ENCODE results near the gene IL36B. TPM values are rescaled to one million over a fixed set of nuclear protein-coding genes. Genes with fewer than 3 reads are reported as not detected.
"Not testable (repeated sequence)": the region's sequence is repeated elsewhere in the genome, so short reads cannot be mapped to it uniquely, and the experiment has no call there.

Gene IL36B
- not detected in 2 replicates for total RNA-seq (2014; rRNA removed; shearing (Covaris generic))
- polyA plus RNA-seq (2014; cell fraction: nucleus; rRNA removed): not detected in 2 replicates

DNA sequence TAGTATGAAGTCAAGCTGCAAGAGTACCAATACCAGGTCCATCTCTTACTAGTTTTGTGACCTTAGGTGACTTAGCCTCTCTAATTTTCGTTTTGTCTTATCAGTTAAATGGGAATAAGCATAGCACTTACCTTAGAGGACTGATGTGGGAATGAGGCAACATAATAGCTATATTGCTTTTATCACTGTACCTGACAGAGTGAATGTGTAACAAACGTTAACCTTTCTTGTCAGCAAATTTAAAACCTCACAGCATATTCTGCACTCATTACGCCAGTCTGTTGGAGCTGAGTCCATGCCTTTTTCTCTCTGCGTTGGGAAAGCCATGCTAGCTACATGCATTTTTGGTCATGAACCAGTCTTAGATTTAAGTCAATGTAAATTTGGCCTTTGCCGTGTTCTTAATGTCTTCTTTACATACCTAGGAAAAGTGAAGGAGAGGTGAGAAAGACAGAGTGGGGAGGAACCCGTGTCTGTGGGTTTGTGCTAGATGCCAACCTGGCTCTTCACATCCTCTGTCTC lies at the start of gene IL36B:
Gene IL36B (minus strand): TSS at position 472 of the 522 bp plus-strand sequence.
- no peak for DNase-seq (ENCODE audit: extremely low read depth, low read depth)

DNA sequence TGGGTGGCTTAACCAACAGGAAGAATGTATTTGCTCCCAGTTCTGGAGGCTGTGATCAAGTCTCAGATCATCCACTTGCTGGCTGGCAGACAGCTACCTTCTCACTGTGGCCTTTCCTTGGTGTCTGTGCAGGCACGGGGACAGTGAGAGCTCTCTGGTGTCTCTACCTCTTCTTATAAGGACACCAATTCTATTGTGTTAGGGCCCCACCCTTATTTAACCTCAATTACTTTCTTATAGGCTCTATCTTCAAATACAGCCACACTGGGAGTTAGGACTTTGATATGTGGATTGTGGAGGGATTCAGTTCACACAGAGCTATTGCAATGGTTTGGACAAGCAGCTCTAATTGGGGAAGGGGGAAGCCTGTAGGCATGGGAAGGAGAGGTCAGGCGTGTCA lies 49.5 kb upstream of the IL36B start:
- DNase-seq (ENCODE audit: extremely low read depth, low read depth): no peak

DNA sequence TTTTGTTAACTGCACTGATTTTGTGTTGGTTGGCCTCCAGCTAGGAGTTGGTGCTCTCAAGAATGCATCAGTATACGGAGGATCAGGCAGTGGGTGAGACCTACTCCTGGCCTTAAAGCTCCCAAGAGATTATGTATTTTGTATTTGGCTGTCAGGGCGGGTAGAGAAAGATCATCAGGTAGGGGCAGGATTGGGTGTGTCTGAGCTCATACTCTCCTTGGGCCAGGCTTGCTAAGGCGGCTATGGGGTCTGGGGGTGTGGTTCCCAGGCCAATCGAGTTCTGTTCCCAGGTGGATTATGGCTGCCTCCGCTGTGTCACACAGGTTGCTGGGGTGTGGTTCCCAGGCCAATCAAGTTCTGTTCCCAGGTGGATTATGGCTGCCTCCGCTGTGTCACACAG lies 45.9 kb upstream of the IL36B start:
- no peak for DNase-seq (ENCODE audit: extremely low read depth, low read depth)

DNA sequence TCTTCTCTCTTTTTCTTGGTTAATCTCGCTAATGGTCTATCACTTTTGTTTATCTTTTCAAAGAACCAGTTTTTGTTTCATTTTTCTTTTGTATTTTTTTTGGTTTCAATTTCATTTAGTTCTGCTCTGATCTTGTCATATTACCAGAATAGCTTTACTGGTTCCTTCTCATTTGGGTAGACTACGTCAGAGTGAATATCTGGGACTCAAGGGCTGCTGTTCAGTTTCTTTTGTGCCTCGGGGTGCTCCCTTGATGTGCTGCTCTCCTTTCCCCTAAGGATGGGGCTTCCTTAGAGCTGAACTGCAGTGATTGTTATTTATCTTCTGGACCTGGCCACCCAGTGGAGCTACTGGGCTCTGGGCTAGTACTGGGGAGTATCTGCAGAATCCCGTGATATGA lies 45.4 kb upstream of the IL36B start:
- no peak for DNase-seq (ENCODE audit: extremely low read depth, low read depth)

DNA sequence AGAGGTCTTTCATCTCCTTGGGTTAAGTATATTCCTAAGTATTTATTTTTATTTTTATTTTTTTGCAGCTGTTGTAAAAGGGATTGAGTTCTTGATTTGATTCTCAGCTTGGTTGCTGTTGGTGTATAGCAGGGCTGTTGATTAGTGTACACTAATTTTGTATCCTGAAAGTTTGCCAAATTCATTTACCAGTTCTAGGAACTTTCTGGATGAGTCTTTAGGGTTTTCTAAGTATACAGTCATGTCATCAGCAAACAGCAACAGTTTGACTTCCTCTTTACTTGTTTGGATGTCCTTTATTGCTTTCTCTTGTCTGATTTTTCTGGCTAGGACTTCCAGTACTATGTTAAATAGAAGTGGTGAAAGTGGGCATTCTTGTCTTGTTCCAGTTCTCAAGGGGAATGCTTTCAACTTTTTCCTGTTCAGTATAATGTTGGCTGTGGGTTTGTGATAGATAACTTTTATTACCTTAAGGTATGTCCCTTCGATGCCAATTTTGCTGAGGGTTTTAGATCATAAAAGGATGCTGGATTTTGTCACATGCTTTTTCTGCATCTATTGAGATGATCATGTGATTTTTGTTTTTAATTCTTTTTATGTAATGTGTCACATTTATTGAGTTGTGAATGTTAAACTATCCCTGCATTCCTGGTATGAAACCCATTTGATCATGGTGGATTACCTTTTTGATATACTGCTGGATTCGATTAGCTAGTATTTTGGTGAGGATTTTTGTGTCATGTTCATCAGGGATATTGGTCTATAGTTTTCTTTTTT lies 44.4 kb upstream of the IL36B start:
- not testable (repeated sequence) for DNase-seq (ENCODE audit: extremely low read depth, low read depth)

DNA sequence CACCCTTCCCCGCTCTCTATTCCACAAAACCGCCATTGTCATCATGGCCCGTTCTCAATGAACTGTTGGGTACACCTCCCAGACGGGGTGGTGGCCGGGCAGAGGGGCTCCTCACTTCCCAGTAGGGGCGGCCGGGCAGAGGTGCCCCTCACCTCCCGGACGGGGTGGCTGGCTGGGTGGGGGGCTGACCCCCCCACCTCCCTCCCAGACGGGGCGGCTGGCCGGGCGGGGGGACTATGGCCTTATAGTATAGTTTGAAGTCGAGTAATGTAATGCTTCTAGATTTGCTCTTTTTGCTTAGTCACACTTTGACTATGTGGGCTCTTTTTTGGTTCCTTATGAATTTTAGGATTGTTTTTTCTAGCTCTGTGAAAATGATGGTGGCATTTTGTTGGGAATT lies 43.6 kb upstream of the IL36B start:
- DNase-seq (ENCODE audit: extremely low read depth, low read depth): not testable (repeated sequence)

DNA sequence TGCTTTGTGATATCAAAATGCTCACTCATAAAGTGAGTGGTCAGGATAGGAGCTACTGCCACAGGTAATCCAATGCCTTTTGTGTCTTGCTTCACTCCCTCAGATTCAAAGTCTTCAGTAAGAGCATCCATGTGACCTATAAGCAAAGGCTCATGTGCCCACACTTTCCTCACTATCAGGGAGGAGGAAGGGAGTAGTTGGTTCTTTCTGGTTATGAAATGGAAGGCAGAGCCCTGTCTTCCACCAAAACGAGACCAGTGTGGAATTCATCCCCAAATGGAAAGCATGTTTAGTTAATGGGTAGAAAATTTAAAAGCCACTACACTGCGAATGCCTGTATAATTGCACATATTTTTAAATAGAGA lies 40.9 kb upstream of the IL36B start:
- no peak for DNase-seq (ENCODE audit: extremely low read depth, low read depth)

DNA sequence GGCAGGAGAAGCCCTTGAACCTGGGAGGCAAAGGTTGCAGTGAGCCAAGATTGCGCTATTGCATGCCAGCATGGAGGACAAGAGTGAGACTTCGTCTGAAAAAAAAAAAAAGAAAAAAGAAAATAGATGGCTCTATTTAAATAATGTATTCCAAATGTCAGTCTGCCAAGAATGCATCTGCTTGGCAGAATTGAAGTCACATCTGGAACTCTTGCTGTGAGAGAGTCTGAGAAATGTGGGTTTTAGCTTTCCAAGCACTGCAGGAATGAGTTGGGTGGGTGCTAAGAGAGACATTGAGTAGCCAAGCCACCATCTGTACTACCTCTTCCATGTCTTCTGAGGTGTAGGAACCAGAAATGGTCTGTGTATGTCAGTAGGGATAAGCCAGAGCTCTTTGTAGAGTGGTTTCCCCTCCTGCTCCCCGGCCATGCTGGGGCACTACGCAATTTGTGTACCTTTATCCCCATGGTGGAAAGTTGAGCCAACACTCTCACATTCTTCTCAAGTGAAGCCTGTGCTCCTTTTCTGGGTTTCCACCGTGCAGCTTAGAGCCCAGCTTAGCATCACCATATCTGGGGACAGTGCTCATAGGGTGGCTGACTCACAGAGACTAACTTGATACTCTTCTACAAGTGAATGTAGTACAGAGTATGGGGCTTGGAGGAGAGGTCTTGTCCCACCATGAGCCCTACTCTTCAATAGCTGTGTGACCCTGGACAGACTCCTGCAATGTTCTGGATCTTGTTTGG lies 40.4 kb upstream of the IL36B start:
- no peak for DNase-seq (ENCODE audit: extremely low read depth, low read depth)

DNA sequence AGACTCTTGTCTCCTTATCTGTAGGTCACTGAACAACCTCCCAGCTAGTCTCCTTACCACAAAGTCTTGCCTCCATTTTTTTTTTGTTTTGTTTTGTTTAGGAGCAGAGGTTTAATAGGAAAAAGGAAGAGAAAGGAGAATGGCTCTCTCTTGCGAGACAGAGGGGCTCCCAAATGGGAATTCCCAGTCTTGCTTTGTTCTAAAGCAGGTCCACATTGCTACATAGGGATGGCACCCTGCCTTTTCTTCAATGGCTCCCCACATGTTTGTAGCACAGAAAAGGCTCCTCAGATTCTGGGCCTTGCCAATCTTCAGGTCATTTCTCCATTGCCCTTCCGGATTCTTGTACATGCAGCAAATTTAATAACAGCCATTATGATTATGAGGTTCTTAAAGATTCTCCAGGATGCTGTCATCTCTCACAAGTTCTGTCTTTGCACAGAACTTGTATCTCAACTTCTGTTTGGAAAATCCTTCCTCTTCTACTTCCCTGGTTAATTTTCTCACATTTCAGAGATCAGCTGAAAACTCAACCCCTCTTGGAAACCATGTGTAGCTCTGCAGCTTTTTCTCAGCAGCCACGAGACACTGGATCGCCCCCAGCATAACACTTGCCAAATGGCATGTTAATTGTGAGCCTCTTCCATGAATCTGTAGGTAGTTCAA lies 38.7 kb upstream of the IL36B start:
- DNase-seq (ENCODE audit: extremely low read depth, low read depth): no peak

DNA sequence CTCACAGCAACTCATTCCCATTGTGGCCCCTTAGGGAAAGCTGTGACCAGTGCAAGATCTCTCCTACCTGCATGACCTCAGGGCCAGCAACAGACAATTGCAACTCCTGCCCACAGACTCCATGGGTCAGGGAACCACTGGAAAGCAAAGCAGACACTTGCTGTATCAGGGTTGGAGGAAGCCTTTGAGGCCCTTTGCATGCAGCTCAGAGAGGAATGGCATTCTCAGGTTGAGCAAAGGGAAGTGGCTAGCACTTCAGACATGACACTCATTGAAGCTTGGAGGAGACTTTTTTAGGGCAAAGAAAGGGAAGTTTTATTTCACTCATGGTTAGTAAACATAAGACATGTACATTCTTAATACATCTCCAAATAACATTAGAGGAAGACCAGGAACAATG lies 37.2 kb upstream of the IL36B start:
- no peak for DNase-seq (ENCODE audit: extremely low read depth, low read depth)

DNA sequence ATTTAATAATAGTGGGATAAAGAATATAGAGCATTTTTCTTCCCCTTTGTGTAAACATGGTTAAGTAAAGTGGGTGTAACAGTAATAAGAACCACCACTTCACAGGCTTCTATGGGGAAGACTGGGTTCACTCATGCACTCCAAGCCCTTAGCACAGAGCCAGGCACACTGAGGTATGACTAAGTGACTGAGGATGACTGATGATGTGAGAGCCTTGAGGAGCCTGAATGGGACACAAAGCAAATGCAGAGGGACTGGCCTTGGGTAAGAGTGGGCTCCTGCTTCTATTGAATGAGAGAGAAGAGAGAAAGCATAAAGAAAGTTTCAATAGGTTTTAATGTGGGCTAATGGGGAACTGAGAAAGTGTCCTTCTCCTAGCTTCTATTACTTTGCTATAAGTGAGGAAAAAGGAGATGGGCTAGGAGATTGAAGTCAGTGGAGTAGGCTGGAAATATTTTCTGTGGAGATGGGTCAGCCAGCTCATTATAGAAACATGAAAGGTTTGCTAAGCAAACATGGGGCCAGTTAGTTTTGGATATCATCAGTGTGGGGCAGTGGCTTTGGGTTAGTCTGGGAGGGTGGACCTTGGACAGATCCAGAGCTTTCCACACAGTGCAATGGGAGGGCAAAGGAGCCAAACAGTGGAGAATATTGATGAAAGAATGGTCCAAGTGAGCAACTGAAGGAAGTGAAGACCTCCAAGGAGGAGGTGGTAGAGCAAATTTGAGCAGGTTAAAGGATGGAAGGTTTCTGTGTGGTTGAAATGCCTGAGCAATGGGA lies 35.7 kb upstream of the IL36B start:
- no peak for DNase-seq (ENCODE audit: extremely low read depth, low read depth)

DNA sequence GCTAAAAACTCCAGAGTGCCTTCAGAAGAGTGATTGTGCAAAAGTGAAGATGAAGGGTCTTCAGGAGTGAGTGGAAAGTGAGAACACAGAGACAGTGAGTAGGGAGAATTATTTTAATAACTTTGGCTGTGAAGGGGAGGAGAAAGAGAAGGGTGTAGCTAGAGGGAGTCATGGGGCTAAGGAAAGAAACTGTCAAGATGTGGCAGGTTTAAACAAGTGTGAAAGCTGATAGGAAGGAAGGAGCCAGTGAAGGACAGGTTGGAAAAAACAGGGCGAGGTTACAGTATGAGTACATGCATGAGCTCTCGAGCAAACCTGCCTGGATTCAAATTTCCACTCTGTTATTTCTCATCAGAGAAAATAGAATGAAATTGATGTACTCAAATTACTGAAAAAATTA lies 32.9 kb upstream of the IL36B start:
- DNase-seq (ENCODE audit: extremely low read depth, low read depth): no peak

DNA sequence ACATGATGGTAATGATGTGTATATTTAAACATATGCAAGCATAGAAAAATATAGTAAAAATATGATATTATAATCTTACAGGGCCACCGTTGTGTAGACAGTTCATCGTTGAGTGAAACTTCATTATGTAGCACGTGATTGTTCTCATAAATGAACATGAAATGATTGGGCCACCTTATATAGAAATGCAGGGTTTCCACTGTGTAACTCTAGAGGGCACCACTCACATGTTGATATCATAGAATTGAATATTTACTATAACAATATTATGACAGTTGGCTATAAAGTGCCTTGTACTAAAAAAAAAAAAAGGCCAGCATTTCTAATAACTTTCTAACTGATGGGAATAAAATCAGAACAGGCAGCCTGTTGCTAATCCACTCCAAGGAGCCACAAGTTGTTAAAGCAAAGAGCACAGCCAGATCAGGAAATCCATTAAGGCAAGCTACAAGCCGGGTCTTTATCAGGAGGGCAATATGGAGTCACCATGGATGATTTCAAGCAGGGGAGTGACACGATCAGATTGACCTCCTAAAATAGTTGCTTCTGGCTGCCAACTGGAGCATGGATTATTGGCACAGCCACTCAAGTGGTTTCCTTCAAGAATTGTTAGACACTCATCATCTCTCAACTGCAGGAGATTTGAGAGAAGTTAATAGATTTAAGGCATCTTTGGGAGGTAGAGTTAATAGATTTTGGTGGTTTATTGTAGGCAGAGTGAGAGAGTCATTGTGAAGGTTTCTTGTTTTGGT lies 31.8 kb upstream of the IL36B start:
- no peak for DNase-seq (ENCODE audit: extremely low read depth, low read depth)

DNA sequence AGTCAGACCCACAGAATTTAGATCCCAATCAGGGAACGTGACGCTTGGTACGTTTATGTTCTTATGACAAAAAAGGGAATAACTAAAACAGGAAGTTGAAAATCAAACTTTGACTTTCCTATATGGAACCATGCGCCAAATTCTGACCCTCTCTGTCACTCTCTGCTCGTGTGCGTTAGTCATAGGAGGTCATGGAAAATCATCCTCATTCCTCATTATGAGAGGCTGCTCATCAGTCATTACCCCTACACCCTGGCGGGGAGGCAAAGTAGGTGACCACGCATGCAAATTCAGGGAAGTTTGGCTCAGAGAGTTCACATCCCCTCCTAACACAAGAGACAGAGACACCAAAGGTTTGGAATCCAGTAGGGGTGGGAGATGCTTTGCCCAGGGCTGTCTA lies 30.6 kb upstream of the IL36B start:
- DNase-seq (ENCODE audit: extremely low read depth, low read depth): no peak

DNA sequence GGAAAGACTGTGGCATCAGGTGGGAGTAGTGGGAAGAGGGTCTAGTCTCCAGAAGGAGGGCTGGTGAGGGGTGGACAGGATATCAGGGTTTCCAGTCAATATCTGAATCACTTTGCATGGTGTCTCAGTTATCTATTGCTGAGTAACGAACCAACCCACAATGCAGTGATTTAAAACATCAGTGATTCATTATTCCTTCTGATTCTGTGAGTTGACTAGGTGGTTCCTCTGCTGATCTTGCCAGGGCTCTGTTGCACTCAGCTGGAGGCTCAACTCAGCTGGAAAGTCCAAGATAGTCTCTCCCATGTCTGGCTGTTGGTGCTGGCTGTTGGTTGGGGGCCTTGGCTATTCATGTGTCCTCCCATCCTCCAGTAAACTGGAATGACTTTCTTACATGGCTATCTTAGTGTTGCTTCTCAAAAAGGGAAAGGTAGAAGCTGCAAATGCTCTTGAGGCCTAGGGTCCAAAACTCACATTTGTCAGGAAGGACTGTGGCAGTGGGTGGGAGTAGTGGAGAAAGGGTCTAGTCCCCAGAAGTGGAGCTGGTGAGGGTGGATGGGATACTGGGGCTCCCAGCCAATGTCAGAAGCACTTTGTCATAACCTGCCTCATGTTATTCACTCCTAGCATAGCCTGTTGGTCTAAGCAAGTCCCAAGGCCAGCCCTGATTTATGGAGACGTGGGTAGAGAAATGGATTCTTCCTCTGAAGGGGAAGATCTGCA lies 29.0 kb upstream of the IL36B start:
- no peak for DNase-seq (ENCODE audit: extremely low read depth, low read depth)

DNA sequence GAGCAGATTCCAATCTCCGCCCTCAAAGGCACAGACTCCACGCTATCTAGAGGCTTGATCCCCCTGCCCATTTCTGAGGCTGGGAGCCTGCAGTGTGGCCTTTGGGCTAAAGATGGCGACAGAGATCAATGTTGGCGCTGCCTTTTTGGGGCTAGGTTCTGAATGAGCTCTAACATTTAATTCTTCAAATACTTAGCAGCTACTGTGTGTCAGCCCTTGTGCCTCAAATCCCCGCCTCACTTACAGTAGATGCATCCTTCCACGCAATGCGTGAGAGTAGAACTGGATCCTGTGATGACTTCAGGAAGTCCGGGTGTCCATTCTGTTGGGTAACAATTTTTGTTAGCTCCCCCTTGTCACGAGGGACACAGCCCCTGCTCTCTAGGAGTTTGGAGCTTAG lies 27.5 kb upstream of the IL36B start:
- DNase-seq (ENCODE audit: extremely low read depth, low read depth): peak; percentile 43

DNA sequence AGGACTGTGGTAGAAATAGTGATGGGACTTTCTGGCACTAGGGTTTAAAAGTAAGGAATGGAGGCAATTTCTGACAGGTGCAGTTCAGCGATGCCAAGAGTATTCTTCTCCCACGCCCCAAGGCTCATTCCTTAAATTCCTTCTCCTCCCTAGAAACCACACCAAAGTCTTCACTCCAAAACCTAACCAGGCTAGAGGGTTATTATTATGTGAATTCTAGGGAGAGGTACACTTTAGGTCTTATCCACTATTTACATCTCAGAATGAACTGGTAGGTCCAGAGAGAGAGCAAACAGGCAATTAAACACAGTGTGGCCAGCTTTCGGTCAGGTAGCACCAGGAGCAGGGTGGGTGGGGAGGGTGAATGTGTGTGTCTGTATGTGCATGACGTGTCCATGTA lies 26.5 kb upstream of the IL36B start:
- no peak for DNase-seq (ENCODE audit: extremely low read depth, low read depth)

DNA sequence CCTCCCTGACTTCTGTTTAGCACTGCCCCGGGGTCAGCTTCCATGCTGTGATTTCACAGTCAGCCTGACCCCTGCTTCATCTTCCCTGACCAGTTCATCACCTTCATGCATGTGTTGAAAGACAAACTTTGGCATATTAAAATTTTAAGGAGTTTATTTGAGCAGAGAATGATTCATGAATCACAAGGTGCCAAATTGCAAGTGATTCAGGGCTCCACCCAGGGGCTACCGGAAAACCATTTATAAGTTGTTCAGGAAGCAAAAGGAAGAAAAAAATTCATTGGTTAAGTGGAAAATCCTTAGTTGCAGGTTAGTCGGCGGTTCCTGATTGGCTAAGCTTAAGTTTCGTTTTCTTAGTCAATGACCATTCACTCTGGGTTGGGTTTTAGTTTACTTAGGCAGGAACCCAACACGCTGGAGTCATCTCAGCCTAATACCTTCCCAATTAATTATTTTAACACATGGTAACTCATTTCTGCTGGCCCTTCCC lies 25.7 kb upstream of the IL36B start:
- peak; percentile 79 for DNase-seq (ENCODE audit: extremely low read depth, low read depth)

DNA sequence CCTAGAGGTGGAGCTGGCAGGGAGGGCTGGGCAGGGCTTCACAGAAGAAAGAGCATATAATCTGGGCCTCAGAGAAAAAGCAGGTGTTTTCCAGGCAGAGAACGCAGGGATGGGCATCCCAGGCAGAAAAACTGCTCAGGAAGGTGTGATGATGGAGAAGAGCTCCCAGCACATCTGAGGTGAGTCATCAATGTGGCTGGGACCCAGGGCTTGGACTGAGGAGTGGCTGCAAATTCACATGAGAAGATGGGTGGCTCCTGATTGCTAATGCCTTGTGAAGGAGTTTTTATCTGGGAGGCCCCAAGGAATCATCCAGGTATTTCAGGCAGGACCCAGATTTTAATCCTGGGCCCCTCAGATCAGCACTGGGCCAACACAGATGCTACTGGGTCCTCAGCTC lies 25.3 kb upstream of the IL36B start:
- DNase-seq (ENCODE audit: extremely low read depth, low read depth): peak; percentile 23
